ENCODE measurements around the gene TMEM43.

Gene TMEM43

GRCh38 chr3:14121859-14122258 is 3.0 kb upstream of the TMEM43 start:
- DNase-seq (ENCODE audit: low spot score) = no peak

- no peak for DNase-seq (ENCODE audit: low spot score)
These were observed 2.6 kb upstream of the TMEM43 start for GRCh38 chr3:14122301-14122700.

- DNase-seq (ENCODE audit: low spot score) = no peak
These were observed 1.3 kb upstream of the TMEM43 start for GRCh38 chr3:14123308-14124222.

DNA sequence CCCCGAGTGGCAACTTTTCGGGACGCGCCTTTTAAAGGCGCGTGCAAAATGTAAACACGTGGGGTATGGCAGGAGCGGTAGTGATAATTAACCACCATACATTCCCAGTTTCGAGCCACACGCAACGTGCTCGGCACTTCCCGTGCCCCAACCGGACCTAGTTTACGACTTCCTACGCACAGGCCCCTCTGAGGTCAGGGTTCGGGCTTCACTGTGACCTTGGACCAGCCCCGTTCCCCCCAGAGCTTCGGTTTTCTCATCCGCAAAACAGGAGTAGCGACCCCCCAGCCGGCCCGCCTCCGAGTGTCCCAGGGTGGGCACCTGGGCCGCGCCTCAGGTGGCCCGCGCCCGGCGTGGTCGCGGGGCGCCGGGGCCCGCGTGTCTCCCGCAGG is 633 bp upstream of the TMEM43 start:
- peak; percentile 65 for DNase-seq (ENCODE audit: low spot score)

DNA sequence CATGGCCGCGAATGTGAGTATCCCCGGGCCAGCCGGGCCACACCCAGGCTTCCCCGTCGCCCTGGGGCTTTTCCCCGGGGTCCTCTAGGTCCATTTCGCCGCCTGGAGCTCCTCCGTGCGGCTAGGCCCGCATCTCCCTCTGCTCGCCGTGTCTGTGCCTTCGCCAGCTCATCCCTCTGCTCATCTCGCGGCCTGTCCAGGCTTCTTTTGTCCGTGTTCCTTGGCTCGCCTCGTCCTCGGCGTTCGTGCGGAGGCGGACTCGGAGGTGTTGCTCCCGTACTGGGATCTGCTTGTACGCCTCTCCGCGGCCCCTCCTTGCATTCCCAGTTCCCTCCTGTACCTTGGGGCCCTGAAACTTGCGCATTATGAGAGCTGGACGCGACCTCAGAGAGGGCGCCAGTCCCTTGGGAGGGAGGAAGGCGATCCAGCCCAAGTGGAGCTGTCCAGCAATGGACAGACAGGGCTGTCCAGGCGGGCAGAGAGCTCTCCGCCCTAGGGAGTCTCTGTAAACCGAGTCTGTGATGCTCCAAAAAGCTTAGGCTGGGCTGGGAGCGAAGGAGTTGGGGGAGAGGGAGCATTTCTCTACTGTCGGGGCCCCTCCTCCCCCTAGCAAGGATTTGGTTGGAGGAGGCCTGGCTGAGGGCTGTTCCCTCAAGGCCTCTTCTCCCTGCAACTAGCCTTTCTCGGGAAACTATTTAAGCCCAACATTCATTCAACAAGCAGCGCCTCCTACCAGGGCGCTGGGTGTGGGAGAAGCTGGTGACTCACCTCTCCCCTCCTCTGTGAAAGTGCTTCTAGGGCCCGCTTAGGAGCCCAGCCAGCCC is 553 bp downstream of the TMEM43 start:
- DNase-seq (ENCODE audit: low spot score) = peak; percentile 90

- no peak for DNase-seq (ENCODE audit: low spot score)
These were observed 1.4 kb downstream of the TMEM43 start for GRCh38 chr3:14126017-14126886.

- DNase-seq (ENCODE audit: low spot score) = no peak
These were observed 2.1 kb downstream of the TMEM43 start for GRCh38 chr3:14126887-14127505.

DNA sequence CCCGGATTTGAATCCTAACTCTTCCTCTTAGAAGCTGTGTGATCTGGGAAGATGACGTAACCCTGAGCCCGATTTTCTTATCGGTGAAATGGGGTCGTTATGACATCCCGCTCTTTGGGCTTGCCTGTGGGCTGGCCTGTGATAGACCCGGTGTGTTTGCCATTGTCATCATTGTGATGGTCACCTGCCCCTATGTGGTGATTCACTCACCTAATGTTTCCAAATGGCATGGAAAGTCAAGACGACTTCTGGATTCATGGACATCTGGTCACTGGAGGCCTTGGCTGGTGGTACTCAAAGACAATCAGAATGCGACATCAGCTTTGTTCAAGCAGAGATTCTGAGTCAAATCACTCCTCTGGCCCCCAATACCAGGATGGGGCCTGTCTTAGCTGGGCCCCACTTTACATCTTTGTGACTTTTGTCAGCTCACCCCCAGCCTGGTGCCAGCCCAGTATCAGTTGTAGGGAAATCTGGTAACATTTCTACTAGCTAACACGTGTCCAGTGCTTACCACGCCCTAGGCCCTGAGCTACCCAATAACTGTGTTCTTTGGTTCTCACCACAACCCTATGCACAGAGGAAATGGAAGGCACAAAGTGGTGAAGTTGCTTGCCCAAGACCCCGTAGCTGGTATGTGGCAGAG is 2.8 kb downstream of the TMEM43 start:
- no peak for DNase-seq (ENCODE audit: low spot score)

GRCh38 chr3:14128724-14129123 is 3.9 kb downstream of the TMEM43 start:
- DNase-seq (ENCODE audit: low spot score) = no peak

DNA sequence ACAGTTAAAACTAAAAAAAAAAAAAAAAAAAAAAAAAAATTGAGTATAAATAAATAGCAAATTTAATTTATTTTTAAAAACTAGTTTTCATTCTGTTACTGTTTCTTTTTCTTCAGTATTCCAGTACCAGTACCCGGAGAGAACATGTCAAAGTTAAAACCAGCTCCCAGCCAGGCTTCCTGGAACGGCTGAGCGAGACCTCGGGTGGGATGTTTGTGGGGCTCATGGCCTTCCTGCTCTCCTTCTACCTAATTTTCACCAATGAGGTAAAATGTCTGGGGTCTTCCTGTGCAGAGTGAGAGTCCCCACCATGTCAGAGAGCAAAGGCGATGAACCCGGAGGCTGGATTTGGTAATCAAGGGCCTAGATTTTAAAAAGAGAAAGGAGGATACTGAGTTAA is 4.4 kb downstream of the TMEM43 start:
- DNase-seq (ENCODE audit: low spot score) = no peak

- no peak for DNase-seq (ENCODE audit: low spot score)
These were observed 5.4 kb downstream of the TMEM43 start for GRCh38 chr3:14130230-14130629.

DNA sequence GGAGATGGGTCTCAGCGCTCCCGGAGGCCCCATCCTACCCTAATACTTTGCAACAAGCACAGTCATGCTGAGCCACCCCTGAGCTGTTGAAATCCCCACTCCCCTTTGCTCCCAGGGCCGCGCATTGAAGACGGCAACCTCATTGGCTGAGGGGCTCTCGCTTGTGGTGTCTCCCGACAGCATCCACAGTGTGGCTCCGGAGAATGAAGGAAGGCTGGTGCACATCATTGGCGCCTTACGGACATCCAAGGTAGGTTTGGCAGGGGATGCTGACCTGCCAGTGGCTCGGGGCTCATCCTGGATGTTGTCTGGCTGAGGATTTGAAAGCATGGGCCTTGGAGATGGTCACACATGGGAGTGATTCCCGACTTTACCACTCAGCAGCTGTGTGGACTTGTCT is 5.9 kb downstream of the TMEM43 start:
- no peak for DNase-seq (ENCODE audit: low spot score)

DNA sequence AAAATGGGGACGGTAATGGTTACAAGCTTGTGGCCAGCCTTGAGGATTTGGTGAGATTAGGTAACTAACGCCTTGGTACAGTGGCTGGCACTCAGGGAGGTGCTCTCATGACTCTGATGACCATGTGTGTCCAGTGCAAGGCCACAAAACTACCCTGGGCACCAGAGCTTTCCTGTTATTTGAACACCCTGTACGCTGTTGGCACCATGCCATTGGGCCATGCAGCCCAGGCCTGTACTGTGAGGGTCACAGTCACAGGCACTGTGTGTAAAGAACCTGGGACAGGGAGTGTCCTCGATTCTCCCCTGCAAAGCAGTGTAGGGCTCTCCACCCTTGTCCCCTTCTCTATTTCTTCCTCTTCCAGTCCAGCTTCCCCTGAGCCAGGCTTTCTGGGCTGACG is 6.3 kb downstream of the TMEM43 start:
- DNase-seq (ENCODE audit: low spot score) = no peak

DNA sequence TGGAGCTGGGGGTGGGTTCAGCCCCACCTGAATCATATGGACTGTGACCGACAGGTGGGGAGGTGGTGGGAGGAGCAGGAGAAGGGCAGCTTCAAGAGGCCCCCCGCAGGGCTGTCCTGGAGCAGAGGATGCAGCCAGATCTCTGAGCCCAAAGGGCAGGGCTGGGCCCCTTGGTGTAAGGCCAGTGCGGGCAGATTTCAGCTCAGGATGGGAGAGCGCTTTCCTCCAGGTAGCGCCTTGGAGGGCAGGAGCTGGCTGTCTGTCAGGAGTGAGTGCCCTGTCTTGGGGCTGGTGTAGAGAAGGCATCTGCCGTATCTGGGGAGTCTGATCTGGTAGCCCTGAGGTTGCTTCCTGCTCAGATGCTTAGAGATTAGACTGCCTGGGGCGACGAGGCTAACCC is 7.3 kb downstream of the TMEM43 start:
- DNase-seq (ENCODE audit: low spot score) = no peak

DNA sequence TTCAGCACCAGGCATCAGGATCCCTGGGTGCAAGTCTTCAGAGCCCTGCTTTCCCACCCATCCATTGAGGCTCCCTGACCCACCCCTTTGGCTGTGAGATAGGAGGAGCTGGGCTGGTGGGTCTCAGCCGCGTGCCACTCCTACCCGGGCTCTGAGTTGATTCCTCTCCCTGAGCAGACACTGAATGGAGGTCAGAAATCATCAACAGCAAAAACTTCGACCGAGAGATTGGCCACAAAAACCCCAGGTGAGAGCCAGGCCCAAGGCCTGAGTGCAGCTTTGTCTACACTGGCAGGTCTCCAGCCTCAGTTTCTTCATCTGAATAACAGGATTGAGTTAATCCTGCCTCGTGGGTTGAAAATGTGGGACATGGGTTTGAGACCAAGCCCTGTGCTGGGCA is 7.8 kb downstream of the TMEM43 start:
- DNase-seq (ENCODE audit: low spot score) = no peak

GRCh38 chr3:14133188-14133800 is 8.4 kb downstream of the TMEM43 start:
- DNase-seq (ENCODE audit: low spot score) = no peak

DNA sequence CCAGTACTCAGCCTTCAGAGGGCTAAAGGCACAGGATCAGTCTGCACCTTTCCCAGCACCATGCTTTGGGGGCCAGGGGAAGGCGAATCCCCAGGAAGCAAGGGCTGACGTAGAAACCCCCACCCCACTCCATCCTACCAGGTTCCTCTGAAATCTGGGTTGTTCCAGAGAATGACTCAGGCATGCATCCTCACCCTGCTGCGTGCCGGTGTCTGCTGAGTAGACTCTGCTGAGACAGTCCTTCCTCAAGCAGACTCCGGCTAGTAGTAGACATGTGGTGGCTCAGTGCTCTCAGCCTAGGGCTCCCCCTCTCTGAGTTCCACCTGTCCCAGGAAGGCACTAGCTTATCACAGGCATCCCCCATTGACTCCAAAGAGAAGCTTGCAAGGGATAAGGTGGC is 9.0 kb downstream of the TMEM43 start:
- DNase-seq (ENCODE audit: low spot score) = no peak

DNA sequence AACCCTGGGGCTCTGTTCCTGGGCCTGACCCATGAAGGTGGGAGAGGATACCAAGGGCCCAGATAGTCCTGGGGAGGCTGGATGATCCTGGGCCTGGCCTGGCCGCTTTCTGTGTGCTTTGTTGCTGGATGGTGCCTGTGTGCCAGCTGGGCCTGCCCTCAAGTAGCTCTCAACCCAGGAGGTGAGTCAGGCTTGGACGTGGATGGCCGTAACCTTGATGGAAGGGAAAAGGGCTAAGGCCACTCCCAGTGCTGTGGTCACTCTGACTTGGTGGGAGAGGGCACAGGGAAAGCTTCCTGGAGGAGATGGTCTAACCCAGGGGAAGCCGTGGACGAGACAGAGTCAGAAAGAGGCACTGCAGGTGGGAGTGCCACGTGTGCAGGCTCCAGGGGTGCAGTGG is 9.4 kb downstream of the TMEM43 start:
- no peak for DNase-seq (ENCODE audit: low spot score)

GRCh38 chr3:14135581-14135980 is 10.7 kb downstream of the TMEM43 start:
- DNase-seq (ENCODE audit: low spot score) = no peak

DNA sequence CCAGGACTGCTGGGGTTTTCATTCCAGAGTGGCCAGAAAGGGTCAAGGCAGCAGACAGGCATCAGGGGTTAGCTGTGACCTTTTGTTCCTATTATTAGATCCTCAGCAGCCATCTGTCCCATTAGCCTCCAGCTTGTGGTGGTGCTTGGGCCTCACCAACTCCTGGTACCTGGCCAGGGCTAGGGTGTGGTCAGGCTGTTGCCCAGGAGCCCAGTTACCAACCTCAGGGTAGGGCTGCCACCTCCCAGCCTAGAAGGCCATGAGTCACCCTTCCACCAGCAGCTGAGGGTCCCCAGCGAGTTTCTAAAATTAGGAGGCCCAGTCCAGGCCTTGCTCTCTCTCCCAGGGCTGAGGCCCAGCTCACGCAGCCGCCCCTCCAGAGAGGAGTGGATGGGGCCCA is 12.2 kb downstream of the TMEM43 start:
- peak; percentile 33 for DNase-seq (ENCODE audit: low spot score)

DNA sequence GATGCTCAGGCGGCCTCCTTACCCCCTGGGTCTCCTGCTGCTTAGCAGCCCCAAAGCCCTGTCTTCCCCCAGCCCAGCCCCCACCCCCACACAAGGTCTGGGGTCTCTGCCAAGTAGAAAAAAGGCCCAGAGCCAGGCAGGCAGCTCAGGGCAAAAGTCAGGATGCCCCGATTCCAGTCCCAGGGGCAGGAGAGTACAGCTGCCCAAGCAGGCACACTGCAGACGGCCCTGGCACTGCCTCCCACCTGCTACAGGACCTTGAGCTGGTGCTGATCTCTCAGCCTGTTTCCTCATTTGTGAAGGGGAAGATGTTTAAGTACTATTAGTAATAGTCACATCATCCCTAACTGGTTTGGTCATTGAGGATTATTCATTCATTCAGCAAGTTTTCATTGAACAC is 12.6 kb downstream of the TMEM43 start:
- no peak for DNase-seq (ENCODE audit: low spot score)
